ENCODE data around the gene KLC1.

Gene KLC1

GRCh38 chr14:103706551-103707328 is 77.7 kb downstream of the KLC1 start:
- no peak for DNase-seq (ENCODE audit: low spot score)
- TF ChIP-seq CTCF (IDR thresholded peaks at IDR 0.05; ENCODE audit: extremely low read depth, missing control alignments), result no peak

- DNase-seq (ENCODE audit: low spot score), result no peak
- TF ChIP-seq CTCF (IDR thresholded peaks at IDR 0.05; ENCODE audit: extremely low read depth, missing control alignments), result no peak
Observed at GRCh38 chr14:103707329-103708263, 78.6 kb downstream of the KLC1 start.

- no peak for TF ChIP-seq CTCF (IDR thresholded peaks at IDR 0.05; ENCODE audit: extremely low read depth, missing control alignments)
- DNase-seq (ENCODE audit: low spot score), result no peak
Observed at GRCh38 chr14:103708750-103709187, 79.8 kb downstream of the KLC1 start.

GRCh38 chr14:103709814-103710213 is 80.8 kb downstream of the KLC1 start:
- TF ChIP-seq CTCF (IDR thresholded peaks at IDR 0.05; ENCODE audit: extremely low read depth, missing control alignments), result no peak
- no peak for DNase-seq (ENCODE audit: low spot score)

GRCh38 chr14:103710771-103711377 is 81.9 kb downstream of the KLC1 start:
- no peak for DNase-seq (ENCODE audit: low spot score)
- no peak for TF ChIP-seq CTCF (IDR thresholded peaks at IDR 0.05; ENCODE audit: extremely low read depth, missing control alignments)

- TF ChIP-seq CTCF (IDR thresholded peaks at IDR 0.05; ENCODE audit: extremely low read depth, missing control alignments), result no peak
Observed at GRCh38 chr14:103711516-103712431, 82.8 kb downstream of the KLC1 start.

More at GRCh38 chr14:103711516-103712431, 82.8 kb downstream of the KLC1 start:
- no peak for DNase-seq (ENCODE audit: low spot score)
